ENCODE measurements around the gene RAE1.

The RAE1 gene

DNA sequence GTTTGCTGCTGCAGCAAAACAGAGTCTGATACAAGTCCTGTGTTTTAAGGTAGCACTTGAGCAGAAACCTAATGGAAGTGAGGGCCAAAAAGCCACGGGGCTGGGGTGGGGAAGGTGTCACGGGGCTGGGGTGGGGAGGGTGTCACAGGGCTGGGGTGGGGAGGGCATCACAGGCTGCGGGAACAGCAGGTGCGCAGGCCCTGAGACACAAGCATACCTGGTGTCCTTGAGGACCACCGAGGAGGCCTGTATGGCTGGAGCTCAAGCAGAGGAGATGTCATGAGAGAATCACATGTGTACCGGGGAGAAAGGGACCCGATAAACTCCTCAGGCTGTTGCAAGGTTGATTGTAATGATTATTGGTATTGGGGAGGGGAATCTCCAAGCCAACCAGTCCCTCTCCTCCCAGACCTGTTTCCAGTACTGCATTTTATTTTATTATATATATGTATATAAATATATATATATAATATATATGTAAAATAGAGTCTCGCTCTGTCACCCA, 35.0 kb upstream of the RAE1 start:
- H3K36me3 ChIP-seq (ENCODE audit: insufficient read depth, low read length): no peaks in the 10 kb centered on the region
- no peak overlapping the region for H3K4me3 ChIP-seq (ENCODE audit: low read depth, low read length)
- no peaks in the 10 kb centered on the region for H3K79me2 ChIP-seq (ENCODE audit: control insufficient read depth, insufficient read depth, low read length, unreplicated experiment)
- H3K27me3 ChIP-seq (ENCODE audit: insufficient read depth, low read length): peaks cover 27% of the 10 kb centered on the region
- H3K27ac ChIP-seq (ENCODE audit: low read depth, low read length): no peak overlapping the region
- no peaks in the 10 kb centered on the region for H3K4me1 ChIP-seq (ENCODE audit: control insufficient read depth, insufficient read depth, low read length, unreplicated experiment)
- H2AFZ ChIP-seq (ENCODE audit: low read length, unreplicated experiment): no peak overlapping the region

DNA sequence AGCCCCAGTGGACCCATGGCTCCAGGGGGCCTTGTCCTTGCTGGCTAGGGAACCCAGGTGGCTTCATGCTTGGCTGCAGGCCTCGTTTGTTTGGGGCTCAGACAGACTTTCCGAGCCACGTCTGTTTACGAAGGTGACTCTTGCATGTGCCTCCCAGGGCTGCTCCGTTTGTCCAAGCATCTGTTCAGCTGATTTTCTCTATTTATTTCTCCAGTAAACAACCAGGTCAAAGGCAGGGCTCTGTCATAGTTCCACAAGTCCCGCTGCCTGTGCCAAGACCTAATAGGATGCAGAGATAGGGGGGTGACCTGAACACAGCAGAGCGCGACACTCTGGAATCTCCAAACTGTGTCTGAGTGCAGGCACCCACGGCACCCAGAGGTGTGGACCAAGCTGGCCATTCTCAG, 34.3 kb upstream of the RAE1 start:
- Histone ChIP-seq H3K27ac (ENCODE audit: low read depth, low read length) (no peak overlapping the region), H3K4me3 (ENCODE audit: low read depth, low read length) (no peak overlapping the region), H2AFZ (ENCODE audit: low read length, unreplicated experiment) (no peak overlapping the region), H3K36me3 (ENCODE audit: insufficient read depth, low read length) (no peaks in the 10 kb centered on the region), H3K4me1 (ENCODE audit: control insufficient read depth, insufficient read depth, low read length, unreplicated experiment) (no peaks in the 10 kb centered on the region), H3K27me3 (ENCODE audit: insufficient read depth, low read length) (peaks cover 28% of the 10 kb centered on the region), H3K79me2 (ENCODE audit: control insufficient read depth, insufficient read depth, low read length, unreplicated experiment) (no peaks in the 10 kb centered on the region)

DNA sequence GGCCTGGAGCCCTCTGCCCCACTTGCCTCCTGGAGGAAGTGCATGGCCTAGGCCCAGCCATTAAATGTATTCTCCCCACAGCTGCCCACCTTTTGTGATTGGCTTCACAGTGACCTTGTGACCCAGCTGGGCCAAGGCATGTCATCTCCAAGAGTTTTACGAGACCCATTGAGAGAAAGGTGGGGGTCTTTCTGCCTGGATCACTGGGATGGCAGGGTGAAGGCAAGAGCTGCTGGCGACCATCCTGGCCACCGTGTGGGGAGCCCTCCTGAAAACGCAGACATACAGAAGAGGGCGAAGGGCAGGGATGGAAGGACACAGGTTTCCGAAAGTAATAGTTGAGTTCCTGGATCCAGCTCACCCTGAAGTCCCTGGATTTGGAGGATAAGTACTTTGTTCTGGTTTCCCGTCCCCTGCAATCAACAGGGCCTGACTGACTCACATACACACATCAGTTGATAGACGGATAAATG, 33.7 kb upstream of the RAE1 start:
- H3K36me3 ChIP-seq (ENCODE audit: insufficient read depth, low read length): no peaks in the 10 kb centered on the region
- H3K27me3 ChIP-seq (ENCODE audit: insufficient read depth, low read length): peaks cover 28% of the 10 kb centered on the region
- no peak overlapping the region for H3K27ac ChIP-seq (ENCODE audit: low read depth, low read length)
- no peak overlapping the region for H2AFZ ChIP-seq (ENCODE audit: low read length, unreplicated experiment)
- no peaks in the 10 kb centered on the region for H3K4me1 ChIP-seq (ENCODE audit: control insufficient read depth, insufficient read depth, low read length, unreplicated experiment)
- no peak overlapping the region for H3K4me3 ChIP-seq (ENCODE audit: low read depth, low read length)
- H3K79me2 ChIP-seq (ENCODE audit: control insufficient read depth, insufficient read depth, low read length, unreplicated experiment): no peaks in the 10 kb centered on the region

DNA sequence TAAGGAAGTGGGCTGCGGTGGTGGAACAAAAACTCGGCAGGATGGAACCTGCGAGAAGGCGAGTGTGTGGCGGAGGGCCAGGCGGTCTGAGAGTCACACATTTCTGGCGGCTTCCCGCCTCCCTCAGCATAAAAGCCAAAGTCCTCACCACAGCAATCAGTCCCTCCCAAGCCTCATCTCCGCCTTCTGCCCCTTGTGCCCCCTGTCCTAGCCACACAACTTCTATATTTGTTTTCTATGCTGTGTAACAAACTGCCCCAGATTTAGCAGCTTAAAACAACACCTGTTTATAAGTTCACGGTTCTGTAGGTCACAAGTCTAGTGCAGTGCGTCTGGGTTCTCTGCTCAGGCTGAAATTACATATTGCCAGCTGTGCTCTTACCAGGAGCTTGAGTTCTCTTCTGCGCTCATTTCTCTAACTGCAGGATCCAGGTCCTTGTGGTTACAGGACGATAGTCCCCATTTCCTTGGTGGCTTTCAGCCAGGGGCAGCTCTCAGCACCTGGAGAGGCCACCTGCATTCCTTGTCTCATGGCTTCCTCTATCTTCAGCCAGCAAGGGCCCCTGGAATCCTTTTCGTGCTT, 33.2 kb upstream of the RAE1 start:
- H3K27me3 ChIP-seq (ENCODE audit: insufficient read depth, low read length): peaks cover 24% of the 10 kb centered on the region
- no peak overlapping the region for H2AFZ ChIP-seq (ENCODE audit: low read length, unreplicated experiment)
- H3K36me3 ChIP-seq (ENCODE audit: insufficient read depth, low read length): no peaks in the 10 kb centered on the region
- H3K4me3 ChIP-seq (ENCODE audit: low read depth, low read length): no peak overlapping the region
- no peaks in the 10 kb centered on the region for H3K4me1 ChIP-seq (ENCODE audit: control insufficient read depth, insufficient read depth, low read length, unreplicated experiment)
- H3K79me2 ChIP-seq (ENCODE audit: control insufficient read depth, insufficient read depth, low read length, unreplicated experiment): no peaks in the 10 kb centered on the region
- H3K27ac ChIP-seq (ENCODE audit: low read depth, low read length): no peak overlapping the region

DNA sequence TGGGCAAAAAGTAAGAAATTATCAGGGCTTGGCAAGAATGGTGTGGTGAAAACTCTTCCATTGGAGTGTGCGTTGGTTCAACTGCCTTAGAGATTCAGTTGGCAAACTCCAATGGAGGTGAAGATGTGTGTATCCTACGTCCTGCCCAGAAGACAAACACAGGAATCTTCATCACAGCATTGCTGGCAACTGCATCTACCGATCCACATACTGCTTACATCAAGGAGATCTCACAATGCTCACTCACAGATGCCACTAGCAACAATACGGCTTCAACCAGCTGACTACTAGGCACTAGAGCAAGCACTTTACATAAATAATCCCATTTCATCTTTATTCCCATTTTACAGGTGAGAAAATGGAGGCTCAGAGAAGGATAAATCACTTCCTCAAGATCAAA, 31.5 kb upstream of the RAE1 start:
- Histone ChIP-seq H3K27ac (ENCODE audit: low read depth, low read length) (no peak overlapping the region), H3K36me3 (ENCODE audit: insufficient read depth, low read length) (no peaks in the 10 kb centered on the region), H3K4me1 (ENCODE audit: control insufficient read depth, insufficient read depth, low read length, unreplicated experiment) (no peaks in the 10 kb centered on the region), H3K79me2 (ENCODE audit: control insufficient read depth, insufficient read depth, low read length, unreplicated experiment) (no peaks in the 10 kb centered on the region), H2AFZ (ENCODE audit: low read length, unreplicated experiment) (no peak overlapping the region), H3K4me3 (ENCODE audit: low read depth, low read length) (no peak overlapping the region), H3K27me3 (ENCODE audit: insufficient read depth, low read length) (peaks cover 24% of the 10 kb centered on the region)

DNA sequence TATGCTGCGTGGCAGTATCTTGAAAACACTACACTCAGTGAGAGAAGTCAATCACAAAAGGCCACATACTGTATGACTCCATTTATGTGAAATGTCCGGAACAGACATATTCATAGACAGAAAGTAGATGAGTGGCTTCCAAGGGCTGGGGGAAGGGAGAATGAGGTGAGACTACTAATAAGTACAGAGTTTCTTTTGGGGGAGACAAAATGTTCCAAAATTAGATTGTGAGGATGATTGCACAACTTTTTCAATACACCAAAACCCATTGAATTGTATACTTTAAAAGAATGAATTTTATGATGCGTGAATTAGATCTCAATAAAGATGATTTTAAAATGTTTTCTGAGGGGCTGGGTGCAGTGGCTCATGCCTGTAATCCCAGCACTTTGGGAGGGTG, 30.7 kb upstream of the RAE1 start:
- Histone ChIP-seq H3K4me3 (ENCODE audit: low read depth, low read length) (no peak overlapping the region), H3K36me3 (ENCODE audit: insufficient read depth, low read length) (no peaks in the 10 kb centered on the region), H2AFZ (ENCODE audit: low read length, unreplicated experiment) (no peak overlapping the region), H3K27ac (ENCODE audit: low read depth, low read length) (no peak overlapping the region), H3K27me3 (ENCODE audit: insufficient read depth, low read length) (peaks cover 30% of the 10 kb centered on the region), H3K79me2 (ENCODE audit: control insufficient read depth, insufficient read depth, low read length, unreplicated experiment) (no peaks in the 10 kb centered on the region), H3K4me1 (ENCODE audit: control insufficient read depth, insufficient read depth, low read length, unreplicated experiment) (no peaks in the 10 kb centered on the region)

DNA sequence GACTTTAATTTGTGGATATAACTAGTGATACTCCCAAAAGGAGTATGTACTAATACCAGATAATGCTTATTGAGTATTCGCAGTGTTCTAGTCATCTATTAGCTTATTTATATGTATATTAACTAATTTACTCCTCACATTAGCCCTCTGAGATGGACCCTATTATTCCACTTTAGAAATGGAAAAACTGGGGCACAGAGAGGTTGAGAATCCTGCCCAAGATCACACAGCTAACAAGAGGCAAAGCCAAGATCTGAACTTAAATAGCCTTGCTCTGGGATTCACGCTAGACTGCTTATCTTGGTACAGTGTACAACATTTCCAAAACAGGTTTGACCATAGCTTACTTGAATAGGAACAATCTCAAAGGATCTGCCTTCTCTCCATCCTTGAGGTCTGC, 29.9 kb upstream of the RAE1 start:
- no peaks in the 10 kb centered on the region for H3K36me3 ChIP-seq (ENCODE audit: insufficient read depth, low read length)
- H3K27ac ChIP-seq (ENCODE audit: low read depth, low read length): no peak overlapping the region
- H3K79me2 ChIP-seq (ENCODE audit: control insufficient read depth, insufficient read depth, low read length, unreplicated experiment): no peaks in the 10 kb centered on the region
- no peak overlapping the region for H3K4me3 ChIP-seq (ENCODE audit: low read depth, low read length)
- no peaks in the 10 kb centered on the region for H3K4me1 ChIP-seq (ENCODE audit: control insufficient read depth, insufficient read depth, low read length, unreplicated experiment)
- no peak overlapping the region for H2AFZ ChIP-seq (ENCODE audit: low read length, unreplicated experiment)
- H3K27me3 ChIP-seq (ENCODE audit: insufficient read depth, low read length): peaks cover 30% of the 10 kb centered on the region

DNA sequence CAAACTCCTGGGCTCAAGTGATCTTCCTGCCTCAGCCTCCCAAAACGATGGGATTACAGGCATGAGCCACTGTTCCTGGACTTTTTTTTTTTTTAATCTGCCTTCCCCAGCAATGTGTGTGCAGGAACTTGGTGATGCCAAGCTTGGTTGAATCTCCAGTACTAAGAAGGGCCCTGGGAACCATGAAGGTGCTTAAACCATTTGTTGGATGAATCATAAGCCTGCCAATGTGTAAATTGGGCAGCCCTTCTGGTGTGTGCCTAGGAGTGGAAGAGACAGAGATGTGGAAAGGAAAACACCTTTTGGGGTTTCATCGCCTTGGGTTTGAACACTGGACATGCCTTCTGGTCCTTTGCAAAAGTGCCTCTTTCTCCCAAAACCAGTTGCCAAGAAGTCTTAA, 28.6 kb upstream of the RAE1 start:
- peaks cover 30% of the 10 kb centered on the region for H3K27me3 ChIP-seq (ENCODE audit: insufficient read depth, low read length)
- no peaks in the 10 kb centered on the region for H3K36me3 ChIP-seq (ENCODE audit: insufficient read depth, low read length)
- H3K4me3 ChIP-seq (ENCODE audit: low read depth, low read length): no peak overlapping the region
- no peaks in the 10 kb centered on the region for H3K4me1 ChIP-seq (ENCODE audit: control insufficient read depth, insufficient read depth, low read length, unreplicated experiment)
- no peaks in the 10 kb centered on the region for H3K79me2 ChIP-seq (ENCODE audit: control insufficient read depth, insufficient read depth, low read length, unreplicated experiment)
- H2AFZ ChIP-seq (ENCODE audit: low read length, unreplicated experiment): no peak overlapping the region
- no peak overlapping the region for H3K27ac ChIP-seq (ENCODE audit: low read depth, low read length)

DNA sequence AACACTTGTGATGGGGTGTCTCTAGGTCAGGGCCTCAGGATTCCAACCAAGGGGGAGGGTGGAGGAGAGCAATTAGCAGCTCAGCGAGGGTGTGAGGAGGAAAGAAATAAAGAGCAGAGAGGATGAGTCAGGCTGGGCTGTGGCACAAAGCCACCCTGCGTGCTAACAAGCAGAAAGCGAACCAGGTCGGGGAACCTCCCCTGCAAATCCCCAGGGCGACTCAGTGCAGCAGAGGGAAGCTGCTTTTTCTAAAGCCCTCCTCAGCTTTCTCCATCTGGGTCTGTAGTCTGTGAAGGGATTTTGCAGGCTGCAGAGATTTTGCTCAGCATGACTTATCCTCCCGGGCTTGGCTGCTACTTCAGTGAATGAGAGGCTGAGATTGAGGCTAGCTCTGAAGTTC, 28.0 kb upstream of the RAE1 start:
- Histone ChIP-seq H2AFZ (ENCODE audit: low read length, unreplicated experiment) (no peak overlapping the region), H3K4me1 (ENCODE audit: control insufficient read depth, insufficient read depth, low read length, unreplicated experiment) (no peaks in the 10 kb centered on the region), H3K4me3 (ENCODE audit: low read depth, low read length) (no peak overlapping the region), H3K27ac (ENCODE audit: low read depth, low read length) (no peak overlapping the region), H3K27me3 (ENCODE audit: insufficient read depth, low read length) (peaks cover 30% of the 10 kb centered on the region), H3K79me2 (ENCODE audit: control insufficient read depth, insufficient read depth, low read length, unreplicated experiment) (no peaks in the 10 kb centered on the region), H3K36me3 (ENCODE audit: insufficient read depth, low read length) (no peaks in the 10 kb centered on the region)

DNA sequence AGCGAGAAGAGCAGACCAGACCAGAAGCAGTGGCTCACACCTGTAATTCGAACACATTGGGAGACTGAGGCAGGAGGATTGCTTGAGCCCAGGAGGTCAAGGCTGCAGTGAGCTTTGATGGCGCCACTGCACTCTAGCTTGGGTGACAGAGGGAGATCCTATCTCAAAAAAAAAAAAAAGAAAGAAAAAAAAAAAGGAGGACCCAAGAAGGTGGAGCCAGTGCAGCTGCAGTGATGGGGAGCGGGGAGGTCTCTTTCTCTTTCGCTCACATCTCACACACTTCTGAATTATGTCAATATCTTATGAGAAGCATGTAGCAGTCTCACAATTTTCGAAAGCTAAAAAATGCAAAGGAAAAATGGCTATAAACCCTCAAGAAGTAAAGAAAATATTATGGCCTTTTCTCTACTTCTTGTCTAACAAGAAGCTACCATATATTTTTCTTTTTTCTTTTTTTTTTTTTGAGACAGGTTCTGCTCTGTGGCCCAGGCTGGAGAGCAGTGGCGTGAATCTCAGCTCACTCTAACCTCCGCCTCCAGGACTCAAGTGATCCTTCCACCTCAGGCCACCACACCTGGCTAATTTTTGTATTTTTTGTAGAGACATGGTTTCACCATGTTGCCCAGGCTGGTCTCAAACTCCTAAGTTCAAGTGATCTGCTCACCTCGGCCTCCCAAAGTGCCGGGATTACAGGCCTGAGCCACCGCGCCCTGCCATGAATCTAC, 25.3 kb upstream of the RAE1 start:
- Histone ChIP-seq H3K79me2 (ENCODE audit: control insufficient read depth, insufficient read depth, low read length, unreplicated experiment) (no peaks in the 10 kb centered on the region), H3K27ac (ENCODE audit: low read depth, low read length) (no peak overlapping the region), H3K36me3 (ENCODE audit: insufficient read depth, low read length) (no peaks in the 10 kb centered on the region), H2AFZ (ENCODE audit: low read length, unreplicated experiment) (no peak overlapping the region), H3K4me3 (ENCODE audit: low read depth, low read length) (no peak overlapping the region), H3K4me1 (ENCODE audit: control insufficient read depth, insufficient read depth, low read length, unreplicated experiment) (no peaks in the 10 kb centered on the region), H3K27me3 (ENCODE audit: insufficient read depth, low read length) (peaks cover 53% of the 10 kb centered on the region)

Measured in ACC112 (cell line).